SKM-1 (cell line): ENCODE results near the gene CDC34.
A peak's percentile ranks its signal among the peaks of the same experiment; 100 is the strongest.

Source experiments
- DNase-seq: peaks from one replicate; lab custom pipeline; 2025; ENCODE audit not compliant: unreplicated experiment; lab: John Stamatoyannopoulos, UW

The CDC34 gene

GRCh38 chr19:531753-532560 lies at the start of gene CDC34:
Gene CDC34 (plus strand): TSS chr19:531760. CDS start chr19:531932, 172 bp downstream.
- no peak for DNase-seq

- no peak for DNase-seq
These were observed 49.1 kb upstream of the CDC34 start for GRCh38 chr19:482186-483041.

- DNase-seq = no peak
These were observed 48.1 kb upstream of the CDC34 start for GRCh38 chr19:483332-484072.

- DNase-seq = no peak
These were observed 47.1 kb upstream of the CDC34 start for GRCh38 chr19:484494-484893.

- DNase-seq = no peak
These were observed 46.5 kb upstream of the CDC34 start for GRCh38 chr19:485077-485476.

- DNase-seq = no peak
These were observed 45.9 kb upstream of the CDC34 start for GRCh38 chr19:485583-486236.

- peak; percentile 78 for DNase-seq
These were observed 42.8 kb upstream of the CDC34 start for GRCh38 chr19:488505-489417.

GRCh38 chr19:489418-490196 lies 42.0 kb upstream of the CDC34 start:
- DNase-seq = no peak

GRCh38 chr19:491146-491741 lies 40.3 kb upstream of the CDC34 start:
- DNase-seq = no peak

- no peak for DNase-seq
These were observed 39.4 kb upstream of the CDC34 start for GRCh38 chr19:492091-492531.

GRCh38 chr19:493391-494170 lies 38.0 kb upstream of the CDC34 start:
- no peak for DNase-seq

- no peak for DNase-seq
These were observed 37.1 kb upstream of the CDC34 start for GRCh38 chr19:494171-495080.

- DNase-seq = no peak
These were observed 36.5 kb upstream of the CDC34 start for GRCh38 chr19:495081-495401.

- DNase-seq = no peak
These were observed 36.0 kb upstream of the CDC34 start for GRCh38 chr19:495402-496111.

- no peak for DNase-seq
These were observed 35.4 kb upstream of the CDC34 start, which contains the start of gene MADCAM1 for GRCh38 chr19:496112-496665. Gene MADCAM1 (plus strand): TSS chr19:496486. CDS start chr19:496500, 14 bp downstream.

- no peak for DNase-seq
These were observed 34.6 kb upstream of the CDC34 start for GRCh38 chr19:496986-497385.
